DMS 273 treated with DMSO at 0.1 percent for 48 hours (cell line): ENCODE measurements around the gene DDX11.
"Not testable (repeated sequence)": the region's sequence is repeated elsewhere in the genome, so short reads cannot be mapped to it uniquely, and the experiment has no call there.

Experiments
- DNase-seq: peaks from one replicate; lab custom pipeline; 2025; lab: John Stamatoyannopoulos, UW

Gene DDX11

GRCh38 chr12:31099434-31099833 is 25.8 kb downstream of the DDX11 start:
- not testable (repeated sequence) for DNase-seq

- DNase-seq: not testable (repeated sequence)
Measured at GRCh38 chr12:31100503-31101208, 27.0 kb downstream of the DDX11 start.

GRCh38 chr12:31102125-31102524 is 28.5 kb downstream of the DDX11 start:
- not testable (repeated sequence) for DNase-seq

GRCh38 chr12:31102596-31102995 is 28.9 kb downstream of the DDX11 start:
- not testable (repeated sequence) for DNase-seq

GRCh38 chr12:31103561-31103975 is 29.9 kb downstream of the DDX11 start:
- DNase-seq: not testable (repeated sequence)

- DNase-seq: not testable (repeated sequence)
Measured at GRCh38 chr12:31104220-31104619, 30.6 kb downstream of the DDX11 start.

GRCh38 chr12:31104773-31105172 is 31.1 kb downstream of the DDX11 start:
- DNase-seq: not testable (repeated sequence)

- no peak for DNase-seq
Measured at GRCh38 chr12:31105668-31106067, 32.0 kb downstream of the DDX11 start.

GRCh38 chr12:31106101-31106803 is 32.6 kb downstream of the DDX11 start:
- peak; percentile 38 for DNase-seq

- DNase-seq: not testable (repeated sequence)
Measured at GRCh38 chr12:31109773-31110172, 36.1 kb downstream of the DDX11 start.

- DNase-seq: not testable (repeated sequence)
Measured at GRCh38 chr12:31110263-31110662, 36.6 kb downstream of the DDX11 start.

GRCh38 chr12:31115092-31115601 is 41.5 kb downstream of the DDX11 start:
- not testable (repeated sequence) for DNase-seq

GRCh38 chr12:31116846-31117202 is 43.2 kb downstream of the DDX11 start:
- not testable (repeated sequence) for DNase-seq

- DNase-seq: no peak
Measured at GRCh38 chr12:31117203-31118011, 43.7 kb downstream of the DDX11 start.

- no peak for DNase-seq
Measured at GRCh38 chr12:31118347-31119191, 44.9 kb downstream of the DDX11 start.

- DNase-seq: no peak
Measured at GRCh38 chr12:31119192-31119802, 45.6 kb downstream of the DDX11 start.

GRCh38 chr12:31119803-31120211 is 46.1 kb downstream of the DDX11 start:
- DNase-seq: no peak

- no peak for DNase-seq
Measured at GRCh38 chr12:31120392-31121008, 46.8 kb downstream of the DDX11 start.

- DNase-seq: not testable (repeated sequence)
Measured at GRCh38 chr12:31121022-31121728, 47.5 kb downstream of the DDX11 start.

- DNase-seq: no peak
Measured at GRCh38 chr12:31122481-31122880, 48.8 kb downstream of the DDX11 start.
